HG03064 (cell line): ENCODE results near the gene SLC16A5.
"Not testable (repeated sequence)": the region's sequence is repeated elsewhere in the genome, so short reads cannot be mapped to it uniquely, and the experiment has no call there.

Experiments used
- ATAC-seq: cut with Tn5 transposase; IDR thresholded peaks from one replicate; pipeline ENCODE4 v1.9.1; 2021; ENCODE audit warnings: low read depth; ENCODE audit not compliant: unreplicated experiment

Gene SLC16A5

GRCh38 chr17:75063626-75064025 lies 24.1 kb upstream of the SLC16A5 start:
- no peak for ATAC-seq

GRCh38 chr17:75064040-75064439 lies 23.7 kb upstream of the SLC16A5 start:
- no peak for ATAC-seq

DNA sequence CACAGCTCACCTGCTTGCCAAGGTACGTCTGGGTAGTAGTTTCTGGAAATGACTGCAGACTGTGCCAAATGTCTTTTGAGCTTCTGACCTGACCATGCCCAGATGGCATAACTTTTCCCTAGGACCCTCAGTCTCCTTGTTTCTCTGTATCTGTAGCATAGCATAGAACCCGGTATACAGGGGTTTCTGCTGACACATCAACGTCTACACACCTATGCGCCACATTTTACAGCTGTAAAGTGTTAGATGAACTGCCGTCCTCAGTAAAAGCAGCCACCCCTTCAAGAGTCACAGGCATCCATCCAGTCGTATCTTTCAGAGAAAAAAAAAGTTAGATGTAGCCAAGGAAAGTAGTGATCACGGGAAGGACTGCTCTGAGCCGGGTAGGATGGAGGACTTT lies 23.3 kb upstream of the SLC16A5 start:
- no peak for ATAC-seq

DNA sequence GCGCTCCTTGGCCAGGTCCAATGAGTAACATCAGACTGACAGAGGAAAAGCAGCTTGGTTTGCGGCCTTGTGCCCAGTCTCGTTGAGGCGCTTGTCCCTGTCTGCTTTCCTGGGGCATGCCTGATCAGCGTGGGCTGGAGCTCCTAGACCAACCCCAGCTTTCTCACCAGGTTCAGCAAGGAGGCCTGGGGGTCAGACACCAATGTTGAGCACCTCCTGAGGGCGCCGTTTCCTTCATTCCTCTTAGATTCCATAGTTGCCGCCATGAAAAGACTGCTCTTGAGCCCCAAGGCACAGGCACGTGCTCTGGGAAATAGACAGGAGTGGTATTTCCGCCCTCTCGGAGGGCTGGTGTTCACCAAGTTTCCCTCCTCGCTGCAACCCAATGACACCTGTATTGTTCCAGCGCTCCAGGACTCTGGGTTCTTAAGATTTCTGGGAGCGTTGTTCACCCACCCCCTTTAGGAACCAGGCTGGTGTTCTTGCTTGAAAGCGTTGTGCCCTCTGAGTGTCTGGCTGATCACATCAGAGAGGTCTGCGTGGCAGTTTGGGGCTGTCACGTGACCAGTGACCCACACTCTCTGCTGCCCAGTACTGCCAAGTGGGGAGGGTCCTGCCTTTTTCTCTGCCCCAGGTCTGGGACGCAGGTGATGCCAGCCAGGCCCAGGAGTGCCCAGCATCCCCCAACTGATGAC lies 22.7 kb upstream of the SLC16A5 start:
- no peak for ATAC-seq

DNA sequence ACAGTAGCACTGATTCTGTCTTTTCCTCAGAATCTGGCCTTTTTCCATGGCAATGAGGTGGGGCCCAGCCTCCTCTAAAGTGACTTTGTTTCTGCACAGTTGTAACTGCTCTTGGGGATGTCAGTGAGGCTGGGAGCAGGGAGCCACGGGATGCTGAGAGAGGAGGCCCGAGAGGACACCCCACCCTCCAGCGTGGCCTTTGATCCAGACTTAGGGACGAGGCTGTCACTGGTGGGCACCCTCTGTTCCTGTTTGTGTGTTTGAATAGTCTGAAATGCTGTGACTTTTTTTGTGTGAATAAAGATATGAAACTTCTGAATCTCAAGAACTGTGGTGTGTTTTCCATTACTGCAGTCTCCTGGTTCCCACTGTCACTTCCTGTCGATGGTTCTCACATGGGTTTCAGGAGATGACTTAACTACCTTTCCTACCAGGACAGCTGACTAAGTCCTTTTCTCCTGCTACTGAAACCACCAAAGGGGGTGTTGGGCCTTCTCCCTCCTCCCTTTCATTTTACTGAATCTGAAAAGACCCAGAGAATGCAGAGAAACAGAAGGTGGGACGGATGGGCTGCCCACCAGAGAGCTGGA lies 22.1 kb upstream of the SLC16A5 start:
- ATAC-seq = no peak

- ATAC-seq = no peak
Measured at GRCh38 chr17:75067856-75068255, 19.9 kb upstream of the SLC16A5 start.

DNA sequence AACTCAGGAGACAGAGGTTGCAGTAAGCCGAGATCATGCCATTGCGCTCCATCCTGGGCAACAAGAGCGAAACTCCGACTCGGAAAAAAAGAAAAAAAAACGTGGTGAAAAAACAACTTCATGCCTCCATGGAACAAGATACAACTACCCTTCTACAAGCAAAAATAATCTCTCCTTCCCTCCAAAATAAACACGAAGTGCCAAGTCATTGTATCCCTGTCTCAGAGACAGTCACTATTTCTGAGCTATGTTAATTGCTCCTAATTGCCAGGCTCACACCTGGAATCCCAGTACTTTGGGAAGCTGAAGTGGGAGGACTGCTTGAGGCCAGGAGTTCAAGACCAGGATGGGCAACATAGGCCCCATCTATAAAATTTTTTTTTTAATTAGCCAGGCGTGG lies 19.0 kb upstream of the SLC16A5 start:
- no peak for ATAC-seq

DNA sequence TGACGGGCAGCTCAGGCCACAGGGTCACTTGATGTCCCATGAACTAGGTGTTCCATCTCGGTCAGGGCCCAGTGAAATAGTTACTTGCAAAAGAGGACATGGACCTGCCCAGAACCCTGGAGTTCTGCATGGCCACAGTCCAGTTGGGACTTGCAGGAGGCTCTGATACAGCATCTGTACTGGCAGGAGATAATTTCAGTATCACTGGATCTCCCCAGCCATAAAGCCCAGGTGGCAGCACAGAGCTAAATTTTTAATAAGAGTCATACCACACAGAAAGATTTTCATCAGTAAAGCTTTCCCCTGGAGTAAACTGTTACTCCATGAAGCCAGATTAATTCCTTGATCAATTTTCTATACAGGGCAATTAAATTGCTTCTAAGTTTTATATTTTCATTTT lies 18.0 kb upstream of the SLC16A5 start:
- ATAC-seq = no peak

DNA sequence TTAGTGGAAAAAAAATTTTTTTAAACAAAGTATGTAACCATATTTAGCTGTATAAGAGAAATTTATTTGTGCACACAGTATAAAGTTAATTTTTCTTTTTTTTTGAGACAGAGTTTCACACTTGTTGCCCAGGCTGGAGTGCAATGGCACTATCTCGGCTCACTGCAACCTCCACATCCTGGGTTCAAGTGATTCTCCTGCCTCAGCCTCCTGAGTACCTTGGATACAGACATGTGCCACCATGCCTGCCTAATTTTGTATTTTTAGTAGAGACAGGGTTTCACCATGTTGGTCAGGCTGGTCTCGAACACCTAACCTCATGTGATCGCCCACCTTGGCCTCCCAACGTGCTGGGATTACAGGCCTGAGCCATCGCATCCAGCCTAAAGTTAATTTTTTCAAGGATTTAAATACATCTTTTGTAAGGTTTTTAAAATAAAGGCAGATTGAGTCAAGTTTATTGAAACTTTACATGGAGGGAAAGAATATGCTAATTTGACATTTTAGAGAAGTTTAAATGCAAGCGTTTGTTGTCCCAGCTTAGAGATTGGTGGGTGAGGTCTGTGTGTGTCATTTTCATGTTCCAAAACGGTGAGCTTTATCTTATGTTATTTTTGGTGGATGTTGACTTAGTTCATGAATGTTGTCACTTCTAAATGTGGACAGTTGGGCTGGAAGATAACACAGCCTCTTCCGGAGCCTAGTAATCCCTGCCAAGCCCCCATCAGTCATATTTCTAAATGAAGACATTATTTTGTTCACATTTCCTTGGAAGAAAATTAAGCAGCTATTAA lies 16.1 kb upstream of the SLC16A5 start:
- ATAC-seq = not testable (repeated sequence)

- not testable (repeated sequence) for ATAC-seq
Measured at GRCh38 chr17:75072909-75073308, 14.8 kb upstream of the SLC16A5 start.

- no peak for ATAC-seq
Measured at GRCh38 chr17:75073618-75074047, 14.1 kb upstream of the SLC16A5 start.

GRCh38 chr17:75074532-75074931 lies 13.2 kb upstream of the SLC16A5 start:
- ATAC-seq = no peak

- ATAC-seq = no peak
Measured at GRCh38 chr17:75075597-75076336, 12.0 kb upstream of the SLC16A5 start.

- no peak for ATAC-seq
Measured at GRCh38 chr17:75077072-75077495, 10.7 kb upstream of the SLC16A5 start.

DNA sequence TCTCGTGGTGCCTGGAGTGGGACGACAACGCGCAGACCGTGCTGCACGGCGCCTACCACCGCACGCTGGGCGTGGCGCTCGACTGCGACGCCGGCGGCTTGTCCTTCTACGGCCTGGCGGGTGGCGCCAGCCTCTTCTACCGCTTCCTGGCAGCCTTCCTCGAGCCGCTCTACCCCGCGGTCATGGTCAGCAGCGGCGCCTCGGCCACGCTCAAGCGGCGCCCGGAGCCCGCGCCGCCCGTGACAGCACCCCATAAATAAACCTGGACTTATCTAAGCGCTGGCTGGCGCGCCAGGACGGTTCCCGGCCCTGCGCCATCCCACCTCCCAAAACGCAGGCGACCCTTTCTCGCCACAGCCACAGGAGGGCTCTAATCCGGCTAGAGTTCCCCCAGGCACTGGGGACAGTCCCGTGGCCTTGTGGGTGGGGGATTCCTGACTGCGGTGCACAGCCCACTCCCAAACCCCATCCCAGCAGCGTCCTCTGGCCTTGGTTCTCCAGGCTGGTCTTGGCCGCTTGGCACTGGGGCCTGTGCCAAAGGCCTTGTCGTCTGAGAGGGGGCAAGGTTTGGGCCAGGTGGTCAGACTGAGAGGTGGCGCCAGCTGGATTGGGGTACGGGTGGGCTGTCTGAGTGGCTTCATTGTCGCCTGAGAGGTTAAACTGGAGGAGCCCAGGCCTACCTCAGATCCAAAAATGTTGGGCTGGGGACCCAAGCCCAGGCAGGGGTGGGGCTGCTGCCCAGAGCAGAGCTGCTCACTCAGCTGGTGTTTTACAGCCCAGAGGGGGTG lies 10.1 kb upstream of the SLC16A5 start:
- ATAC-seq = peak; percentile 40

DNA sequence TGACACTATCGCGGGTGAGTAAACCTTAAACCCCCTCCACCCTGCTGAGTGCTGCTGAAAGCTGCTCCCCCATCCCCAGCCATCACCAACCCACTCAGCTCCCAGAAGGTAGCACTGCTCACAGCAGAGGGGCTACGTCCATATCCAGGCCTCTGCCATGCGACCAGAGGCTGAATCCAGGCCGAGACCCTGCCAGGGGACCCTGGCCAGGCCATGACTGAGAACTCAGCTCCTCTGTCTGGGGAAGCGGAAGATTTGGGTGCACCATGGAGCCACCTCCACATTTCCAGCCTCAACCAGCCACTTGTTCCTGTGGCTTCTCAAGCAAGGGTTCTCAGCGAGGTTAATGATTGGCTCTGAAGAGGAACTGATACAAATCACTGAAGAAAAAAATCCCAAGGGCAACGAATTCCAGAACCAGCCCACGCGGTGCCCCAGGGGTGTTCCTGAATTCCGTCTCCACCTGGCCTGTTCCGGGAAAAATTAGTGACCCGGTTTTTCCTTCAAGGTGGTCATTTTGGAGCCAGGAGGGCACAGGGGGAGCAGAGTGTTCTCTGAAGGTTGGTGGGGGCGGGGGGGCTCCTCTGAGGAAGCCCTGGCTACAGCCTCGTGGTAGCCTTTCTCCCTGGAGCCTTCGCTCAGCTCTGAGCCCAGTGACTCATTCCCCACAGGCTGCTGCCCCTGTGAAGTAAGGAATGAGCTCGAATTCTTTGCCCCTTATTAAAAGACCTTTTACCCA lies 9.3 kb upstream of the SLC16A5 start:
- ATAC-seq = peak; percentile 45

GRCh38 chr17:75079023-75079373 lies 8.8 kb upstream of the SLC16A5 start:
- ATAC-seq = no peak

GRCh38 chr17:75081611-75082540 lies 5.9 kb upstream of the SLC16A5 start:
- no peak for ATAC-seq

- ATAC-seq = no peak
Measured at GRCh38 chr17:75082683-75083082, 5.1 kb upstream of the SLC16A5 start.
